ENCODE results near the gene MYH9.

The MYH9 gene

GRCh38 chr22:36369004-36369921 lies 18.5 kb downstream of the MYH9 start:
- in situ Hi-C loops (cut with MboI; ENCODE audit: low sequenced_read_pairs): no loop called here

GRCh38 chr22:36368359-36368983 lies 19.3 kb downstream of the MYH9 start:
- in situ Hi-C loops (cut with MboI; ENCODE audit: low sequenced_read_pairs): no loop called here

DNA sequence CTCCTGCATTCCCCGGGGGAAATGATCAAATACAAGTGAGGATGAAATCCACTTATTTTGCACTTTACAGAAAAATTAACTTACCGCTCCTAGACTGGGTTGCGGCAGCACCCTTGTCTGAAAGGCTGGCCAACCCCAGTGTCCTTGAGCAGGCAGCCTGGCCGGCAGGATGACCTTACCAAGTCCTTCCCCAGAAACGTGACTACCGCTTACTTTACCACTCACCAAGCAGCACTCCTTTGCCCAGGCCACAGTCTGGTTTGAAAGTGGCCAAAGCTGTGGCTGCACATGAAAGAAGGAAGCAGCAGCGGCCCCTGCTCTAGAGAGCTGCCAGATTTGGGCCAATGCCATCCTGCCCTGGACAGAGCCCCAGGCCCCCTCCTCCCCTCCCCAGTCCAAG lies 20.3 kb downstream of the MYH9 start:
- in situ Hi-C loops (cut with MboI; ENCODE audit: low sequenced_read_pairs): no loop called here

- in situ Hi-C loops (cut with MboI; ENCODE audit: low sequenced_read_pairs): no loop called here
These were observed 20.7 kb downstream of the MYH9 start for GRCh38 chr22:36367066-36367465.

- in situ Hi-C loops (cut with MboI; ENCODE audit: low sequenced_read_pairs): no loop called here
These were observed 21.5 kb downstream of the MYH9 start for GRCh38 chr22:36366291-36366708.

GRCh38 chr22:36365020-36365411 lies 22.8 kb downstream of the MYH9 start:
- in situ Hi-C loops (cut with MboI; ENCODE audit: low sequenced_read_pairs): no loop called here

- in situ Hi-C loops (cut with MboI; ENCODE audit: low sequenced_read_pairs): no loop called here
These were observed 23.3 kb downstream of the MYH9 start for GRCh38 chr22:36364255-36365019.

DNA sequence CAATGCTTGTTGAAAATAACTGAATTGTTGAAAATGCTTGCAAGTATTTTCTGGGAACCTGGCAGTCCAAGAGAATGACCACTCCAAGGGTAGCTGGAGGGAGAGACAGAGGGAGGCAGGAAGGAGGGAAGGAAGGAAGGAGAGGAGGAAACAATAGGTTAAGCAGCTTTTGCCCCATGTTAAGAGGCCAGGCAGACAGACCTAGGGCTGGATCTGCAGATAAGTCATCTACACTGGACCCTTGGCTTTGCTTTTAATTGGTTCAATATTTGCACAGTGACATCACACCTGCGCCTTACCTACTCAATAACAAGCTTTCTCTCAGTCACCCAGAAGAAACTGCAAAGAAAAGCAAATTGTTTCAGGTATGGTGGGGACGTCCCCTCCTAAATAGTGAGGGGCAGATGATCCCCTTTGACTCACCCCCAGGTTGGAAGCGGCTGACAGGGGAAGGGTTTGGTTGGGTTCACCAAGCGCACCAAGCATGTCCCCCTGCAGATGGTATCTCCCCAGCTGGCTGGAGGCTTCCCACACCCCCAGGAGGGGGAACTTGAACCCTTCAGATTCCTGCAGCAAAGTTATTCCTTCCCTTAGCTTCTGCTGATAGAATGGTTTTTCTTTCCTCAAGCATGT lies 24.3 kb downstream of the MYH9 start:
- in situ Hi-C loops (cut with MboI; ENCODE audit: low sequenced_read_pairs): no loop called here

- in situ Hi-C loops (cut with MboI; ENCODE audit: low sequenced_read_pairs): no loop called here
These were observed 24.8 kb downstream of the MYH9 start for GRCh38 chr22:36362932-36363331.

GRCh38 chr22:36362075-36362474 lies 25.7 kb downstream of the MYH9 start:
- in situ Hi-C loops (cut with MboI; ENCODE audit: low sequenced_read_pairs): no loop called here

DNA sequence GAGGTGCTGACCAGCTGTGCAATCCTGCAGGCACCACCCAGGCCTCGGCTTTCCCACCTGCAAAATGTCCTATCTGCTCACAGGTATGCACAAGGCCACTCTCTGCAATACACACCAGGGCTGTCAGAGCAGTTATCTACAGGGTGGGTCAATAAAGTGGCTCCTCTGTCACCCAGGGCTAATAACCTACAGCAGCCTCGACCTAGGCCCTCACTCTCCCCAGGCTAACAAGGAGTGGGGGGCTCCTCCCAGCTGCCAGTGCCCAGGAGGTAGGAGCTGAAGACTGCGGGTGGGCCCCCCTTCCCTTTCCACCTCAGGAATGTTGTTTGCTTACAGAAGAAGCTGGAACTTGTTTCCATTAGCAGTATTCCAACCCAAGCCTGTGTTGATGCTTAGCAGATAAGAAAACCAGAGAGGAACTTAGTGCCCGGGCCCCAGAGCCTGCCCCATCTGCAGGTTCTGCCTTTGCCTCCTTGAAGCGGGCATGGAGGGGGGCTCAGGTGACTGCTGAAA lies 26.8 kb downstream of the MYH9 start:
- in situ Hi-C loops (cut with MboI; ENCODE audit: low sequenced_read_pairs): no loop called here

GRCh38 chr22:36360011-36360410 lies 27.8 kb downstream of the MYH9 start:
- in situ Hi-C loops (cut with MboI; ENCODE audit: low sequenced_read_pairs): no loop called here

- in situ Hi-C loops (cut with MboI; ENCODE audit: low sequenced_read_pairs): no loop called here
These were observed 28.2 kb downstream of the MYH9 start for GRCh38 chr22:36359470-36359996.

GRCh38 chr22:36358533-36359469 lies 29.0 kb downstream of the MYH9 start:
- in situ Hi-C loops (cut with MboI; ENCODE audit: low sequenced_read_pairs): no loop called here

DNA sequence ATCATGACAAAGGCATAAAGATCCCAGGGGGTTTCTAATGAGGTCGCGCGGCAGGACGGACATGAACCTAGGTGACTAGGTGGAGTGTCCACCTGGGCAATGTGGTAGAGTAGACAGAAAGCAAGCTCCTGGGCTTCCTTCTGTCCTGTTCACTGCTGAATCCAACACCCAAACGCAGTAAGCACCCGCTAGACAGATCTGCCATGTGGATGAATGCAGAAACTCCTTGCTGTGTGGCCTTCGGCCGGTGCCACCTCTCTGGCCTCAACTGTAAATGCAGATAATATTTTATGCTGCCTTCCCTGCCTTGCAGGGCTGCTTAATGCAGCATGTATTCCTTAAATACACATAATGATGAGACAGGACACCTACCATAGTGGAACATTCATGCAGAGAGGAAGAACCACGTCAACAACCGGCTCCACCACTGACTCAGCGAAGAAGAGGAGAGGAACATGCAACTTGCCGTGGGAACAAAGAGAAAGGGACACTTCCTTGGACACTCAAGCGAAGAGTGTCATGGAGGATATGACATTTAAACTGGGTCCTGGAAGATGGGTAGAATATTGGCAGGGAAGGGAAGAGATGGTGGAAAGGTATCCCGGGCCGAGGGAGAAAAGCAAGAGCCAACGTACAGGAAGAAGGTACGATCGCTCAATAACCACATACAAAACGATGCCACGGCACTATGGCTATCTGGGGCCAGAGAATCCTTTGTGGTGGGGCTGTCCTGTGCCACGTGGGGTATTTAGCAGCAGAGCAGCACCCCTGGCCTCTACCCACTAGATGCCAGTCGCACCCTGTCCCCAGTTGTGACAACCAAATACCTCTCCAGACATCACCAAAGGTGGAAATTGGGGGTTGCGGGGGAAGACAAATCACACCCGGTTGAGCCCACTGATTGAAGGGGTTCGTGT lies 30.8 kb downstream of the MYH9 start:
- in situ Hi-C loops (cut with MboI; ENCODE audit: low sequenced_read_pairs): no loop called here

GRCh38 chr22:36355894-36356293 lies 31.9 kb downstream of the MYH9 start:
- in situ Hi-C loops (cut with MboI; ENCODE audit: low sequenced_read_pairs): no loop called here

- in situ Hi-C loops (cut with MboI; ENCODE audit: low sequenced_read_pairs): no loop called here
These were observed 32.4 kb downstream of the MYH9 start for GRCh38 chr22:36355362-36355761.

DNA sequence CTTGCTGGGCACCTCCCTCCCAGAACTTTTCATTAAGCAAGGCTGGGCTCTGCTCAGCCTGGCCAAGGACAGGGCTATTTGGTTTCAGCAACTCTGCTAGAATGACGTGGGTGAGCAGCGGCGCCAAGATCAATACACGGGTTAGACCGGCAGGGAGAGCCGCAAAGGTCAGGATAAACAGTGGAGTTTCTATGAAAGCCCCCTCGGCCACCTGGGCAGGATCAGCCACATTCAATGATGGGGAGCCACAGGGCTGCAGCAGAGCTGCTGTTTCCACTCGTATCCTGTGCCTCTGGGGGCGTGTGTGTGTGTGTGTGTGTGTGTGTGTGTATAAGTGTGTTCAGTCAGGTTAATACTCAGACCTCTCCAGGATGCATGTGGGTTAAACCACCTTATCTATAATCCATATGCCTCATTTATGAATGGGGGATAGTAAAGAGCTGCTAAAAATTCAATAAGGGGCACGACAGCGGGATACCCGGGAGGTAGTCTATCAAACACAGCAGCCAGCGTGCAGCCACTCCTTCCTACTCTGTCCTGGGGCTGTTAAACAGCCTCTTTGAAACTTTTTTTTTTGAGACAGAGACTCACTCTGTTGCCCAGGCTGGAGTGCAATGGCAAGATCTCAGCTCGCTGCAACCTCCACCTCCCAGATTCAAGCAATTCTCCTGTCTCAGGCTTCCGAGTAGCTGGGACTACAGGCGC lies 34.8 kb downstream of the MYH9 start:
- in situ Hi-C loops (cut with MboI; ENCODE audit: low sequenced_read_pairs): no loop called here

Measured in HL-60/S4 treated with retinoic acid at 250 ng/mL for 4 days and 3 days (cell line).